GM19455 (cell line): ENCODE data around the gene MRAP.
"Not testable (repeated sequence)": the region's sequence is repeated elsewhere in the genome, so short reads cannot be mapped to it uniquely, and the experiment has no call there.

Experiments used
- ATAC-seq: cut with Tn5 transposase; IDR thresholded peaks from one replicate; pipeline ENCODE4 v1.9.1; 2021; ENCODE audit not compliant: unreplicated experiment

Gene MRAP

DNA sequence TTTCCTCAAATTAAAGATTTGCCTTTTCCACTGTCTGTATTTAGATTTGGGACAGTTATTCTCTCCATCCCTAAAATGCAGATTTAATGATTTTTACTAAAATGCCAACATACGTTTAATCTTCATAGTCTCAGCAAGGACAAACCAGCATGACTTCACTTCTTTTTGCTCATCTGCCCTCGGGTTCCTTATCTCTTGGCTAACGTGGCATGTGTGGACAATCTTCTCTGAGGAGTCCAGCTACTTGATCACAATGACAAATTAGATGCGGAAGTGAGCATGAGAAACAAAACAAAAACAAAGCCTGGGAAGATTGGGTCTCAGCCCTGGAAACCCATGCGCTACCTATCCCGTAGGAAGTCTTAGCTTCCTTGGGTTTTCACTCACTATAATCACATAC lies 1.0 kb downstream of the MRAP start:
- no peak for ATAC-seq

DNA sequence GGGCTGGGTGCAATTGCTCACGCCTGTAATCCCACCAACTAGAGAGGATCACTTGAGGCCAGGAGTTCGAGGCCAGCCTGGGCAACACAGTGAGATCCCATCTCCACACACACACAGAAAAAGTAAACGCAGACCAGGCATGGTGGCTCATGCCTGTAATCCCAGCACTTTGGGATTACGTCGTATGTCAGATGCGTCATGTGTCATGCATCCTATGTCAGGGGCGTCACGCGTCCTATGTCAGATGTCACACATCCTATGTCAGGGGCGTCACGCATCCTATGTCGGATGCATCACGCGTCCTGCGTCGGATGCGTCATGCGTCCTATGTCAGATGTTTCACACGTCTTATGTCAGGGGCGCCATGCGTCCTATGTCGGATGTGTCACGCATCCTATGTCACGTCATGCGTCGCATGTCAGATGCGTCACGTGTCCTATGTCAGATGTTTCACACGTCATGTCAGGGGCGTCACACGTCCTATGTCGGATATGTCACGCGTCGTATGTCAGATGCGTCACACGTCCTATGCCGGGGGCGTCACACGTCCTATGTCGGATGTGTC lies 1.5 kb downstream of the MRAP start:
- no peak for ATAC-seq

- ATAC-seq, result no peak
Observed at GRCh38 chr21:32301596-32301995, 2.9 kb downstream of the MRAP start.

DNA sequence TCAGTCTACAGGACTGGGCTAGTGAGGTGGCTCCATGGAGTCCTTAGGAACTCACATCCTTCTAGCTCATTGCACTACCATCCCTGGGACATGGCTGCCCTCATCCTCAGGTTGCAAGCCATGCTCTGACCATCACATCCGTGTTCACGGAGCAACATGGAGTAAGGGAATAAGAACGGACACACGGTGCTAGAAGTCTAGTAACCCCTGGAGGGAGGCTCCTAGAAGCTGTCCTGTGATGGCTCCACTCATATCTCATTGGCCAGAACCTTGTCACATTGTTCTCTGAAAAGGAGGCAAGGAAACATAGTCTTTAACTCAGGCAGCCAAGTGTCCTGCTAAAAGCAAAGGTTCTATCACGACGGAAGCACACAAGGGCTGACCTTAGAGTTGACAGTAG lies 3.9 kb downstream of the MRAP start:
- no peak for ATAC-seq

GRCh38 chr21:32303385-32303784 lies 4.7 kb downstream of the MRAP start:
- ATAC-seq, result no peak

DNA sequence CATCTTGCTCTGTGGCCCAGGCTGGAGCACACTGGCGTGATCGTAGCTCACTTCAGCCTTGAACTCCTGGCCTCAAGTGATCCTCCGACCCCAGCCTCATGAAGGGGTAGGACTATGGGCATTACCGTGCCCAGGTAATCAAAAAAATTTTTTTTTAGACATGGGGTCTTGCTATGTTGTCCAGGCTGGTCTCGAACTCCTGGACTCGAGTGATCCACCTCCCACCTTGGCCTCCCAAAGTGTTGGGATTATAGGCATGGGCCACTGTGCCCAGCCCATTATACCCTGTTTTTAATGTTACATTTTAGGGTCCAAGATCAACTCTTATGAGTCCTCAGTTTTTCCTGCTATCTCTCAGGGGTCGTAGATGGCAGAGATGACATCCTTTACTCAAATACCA lies 6.3 kb downstream of the MRAP start:
- ATAC-seq, result no peak

DNA sequence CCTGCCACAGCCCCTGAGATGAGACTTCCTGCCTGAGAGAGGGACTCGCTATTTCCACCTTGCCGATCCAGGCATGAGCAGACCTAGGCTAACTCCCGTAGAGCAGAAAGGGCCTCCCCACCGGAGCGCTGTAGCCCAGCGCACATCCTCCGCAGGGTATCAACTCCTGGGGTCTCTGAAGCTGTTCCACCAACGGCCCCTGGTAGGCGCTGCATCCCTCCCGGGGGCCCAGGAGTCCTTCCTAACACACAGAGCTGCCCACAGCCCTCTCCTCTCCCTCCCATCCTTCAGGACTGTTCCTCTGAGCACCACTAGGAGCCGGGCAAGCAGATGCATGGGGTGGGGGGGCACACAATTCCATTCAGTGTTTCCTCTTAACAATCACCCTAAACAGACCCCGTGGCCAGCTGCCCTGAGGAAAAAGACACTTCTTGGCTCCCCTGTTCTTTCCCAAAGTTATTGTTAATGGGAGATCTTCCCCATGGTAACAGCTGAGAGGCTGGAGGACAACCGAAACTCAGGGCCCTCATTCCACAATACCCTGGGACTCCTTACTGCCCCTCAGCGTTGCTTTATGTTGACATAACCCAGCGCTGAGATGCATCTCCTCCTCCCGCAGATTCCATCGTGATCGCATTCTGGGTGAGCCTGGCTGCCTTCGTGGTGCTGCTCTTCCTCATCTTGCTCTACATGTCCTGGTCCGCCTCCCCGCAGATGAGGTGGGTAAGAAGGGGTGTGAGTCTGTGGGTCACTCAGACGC lies 7.5 kb downstream of the MRAP start:
- ATAC-seq, result no peak

GRCh38 chr21:32307706-32308105 lies 9.1 kb downstream of the MRAP start:
- no peak for ATAC-seq

DNA sequence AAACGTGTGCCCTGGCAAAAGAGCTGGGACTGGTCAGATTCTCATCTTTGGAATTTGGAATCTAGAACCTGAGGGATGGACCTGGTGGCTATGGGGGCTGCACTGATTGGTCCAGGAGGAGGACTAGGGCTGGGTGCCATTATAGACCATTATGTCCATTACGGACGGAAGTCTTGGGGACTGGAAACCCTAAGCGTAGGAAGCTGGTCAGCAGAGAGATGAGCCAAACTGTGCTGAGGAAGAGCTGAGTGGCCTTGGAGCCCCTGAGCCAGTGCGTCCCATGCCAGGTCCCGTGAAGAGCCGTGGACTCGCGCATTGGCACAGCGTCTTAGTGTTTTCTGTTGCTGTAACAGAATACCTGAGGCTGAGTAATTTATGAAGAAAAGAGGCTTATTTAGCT lies 10.0 kb downstream of the MRAP start:
- ATAC-seq, result no peak

DNA sequence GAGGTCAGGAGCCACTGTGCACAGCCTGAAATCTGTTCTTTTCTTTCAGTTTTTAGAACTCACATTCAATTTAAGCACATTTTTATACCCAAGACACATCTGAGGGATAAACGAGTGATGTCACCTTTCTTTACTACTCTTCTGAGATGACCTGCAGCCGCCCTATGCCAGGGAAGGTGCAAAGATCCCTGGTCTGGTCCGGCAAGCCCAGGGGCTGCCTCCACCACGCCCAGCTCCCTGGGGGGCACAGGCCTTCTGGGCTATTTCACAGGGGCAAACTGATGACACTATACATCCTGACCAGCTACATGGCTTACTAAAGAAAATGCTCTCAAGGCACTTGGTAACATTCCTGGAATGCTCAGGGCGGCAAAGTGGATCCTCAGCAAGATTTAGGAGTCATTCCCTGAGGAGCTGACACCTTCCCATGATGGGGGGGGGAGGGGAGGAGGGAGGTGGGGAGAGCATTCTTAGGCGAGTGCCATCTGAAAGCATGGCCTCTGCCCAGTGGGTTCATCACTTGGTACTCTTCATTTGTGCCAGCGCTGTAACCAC lies 11.3 kb downstream of the MRAP start:
- ATAC-seq, result no peak

DNA sequence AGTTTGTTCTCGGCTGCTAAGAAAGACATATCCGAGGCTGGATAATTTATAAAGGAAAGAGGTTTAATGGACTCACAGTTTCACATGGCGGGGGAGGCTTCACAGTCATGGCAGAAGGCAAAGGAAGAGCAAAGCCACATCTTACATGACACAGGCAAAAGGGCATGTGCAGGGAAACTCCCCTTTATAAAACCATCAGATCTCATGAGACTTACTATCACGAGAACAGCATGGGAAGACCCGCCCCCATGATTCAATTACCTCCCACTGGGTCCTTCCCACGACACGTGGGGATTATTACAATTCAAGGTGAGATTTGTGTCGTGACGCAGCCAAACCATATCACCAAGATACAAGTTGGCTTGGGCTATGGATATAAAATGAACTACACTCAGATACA lies 12.3 kb downstream of the MRAP start:
- not testable (repeated sequence) for ATAC-seq

GRCh38 chr21:32311621-32312020 lies 13.0 kb downstream of the MRAP start:
- no peak for ATAC-seq

DNA sequence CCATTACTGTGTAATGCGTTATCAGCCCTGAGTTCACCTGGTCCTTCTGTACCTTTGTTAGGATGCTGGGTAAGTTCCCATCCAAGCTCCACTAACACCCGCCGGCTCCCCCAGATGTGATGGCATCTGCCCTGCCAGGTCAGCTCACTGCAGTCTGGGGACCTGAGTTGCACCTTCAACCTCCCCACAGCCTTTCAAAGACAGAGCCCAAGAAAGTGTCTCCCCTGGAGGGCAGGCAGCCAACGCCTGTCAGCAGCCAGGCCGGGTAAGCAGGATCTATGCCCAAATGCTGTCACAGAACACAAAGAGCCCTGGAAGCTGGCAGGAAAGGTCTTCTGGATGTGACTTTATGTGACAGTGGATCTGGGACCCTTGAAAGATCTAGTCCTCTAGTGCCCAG lies 13.7 kb downstream of the MRAP start:
- ATAC-seq, result no peak

DNA sequence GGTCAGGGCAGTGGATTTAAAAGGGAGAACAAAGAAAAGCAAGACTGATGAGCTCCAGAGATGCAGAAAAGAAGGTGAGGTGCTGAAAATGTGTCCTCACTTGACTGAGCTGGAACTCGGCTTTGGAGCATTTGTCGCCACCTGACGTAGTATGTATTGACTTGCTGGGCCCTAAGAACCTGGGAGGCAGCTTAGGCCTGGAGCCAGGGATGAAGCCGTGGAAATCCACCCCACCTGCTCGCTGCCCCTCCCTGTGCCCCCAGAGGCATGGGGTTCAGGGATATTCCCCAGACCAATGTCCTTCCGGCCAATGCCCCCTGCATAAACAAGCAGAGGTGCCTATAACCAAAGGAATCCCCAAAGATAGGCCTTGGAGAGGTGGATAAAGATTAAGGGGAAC lies 14.3 kb downstream of the MRAP start:
- ATAC-seq, result no peak

DNA sequence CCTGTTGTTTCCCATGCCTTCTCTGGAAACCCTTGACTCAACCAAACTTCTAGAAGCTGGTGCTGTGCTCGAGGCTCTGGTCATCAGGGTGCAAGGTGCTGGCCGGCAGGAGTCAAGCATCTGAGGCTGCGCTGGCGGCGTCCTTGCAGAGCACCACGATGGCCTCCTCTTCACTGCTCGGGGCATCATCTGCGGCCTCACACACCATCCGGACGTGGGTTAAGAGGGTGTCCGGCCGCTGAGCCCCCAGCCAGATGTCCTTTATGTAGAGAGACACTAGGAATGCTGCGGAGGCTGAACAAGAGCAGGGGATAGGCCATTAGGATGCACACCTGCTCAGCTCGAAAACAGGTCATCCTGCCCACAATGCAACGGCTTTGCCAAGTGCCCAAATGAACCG lies 16.2 kb downstream of the MRAP start:
- no peak for ATAC-seq

DNA sequence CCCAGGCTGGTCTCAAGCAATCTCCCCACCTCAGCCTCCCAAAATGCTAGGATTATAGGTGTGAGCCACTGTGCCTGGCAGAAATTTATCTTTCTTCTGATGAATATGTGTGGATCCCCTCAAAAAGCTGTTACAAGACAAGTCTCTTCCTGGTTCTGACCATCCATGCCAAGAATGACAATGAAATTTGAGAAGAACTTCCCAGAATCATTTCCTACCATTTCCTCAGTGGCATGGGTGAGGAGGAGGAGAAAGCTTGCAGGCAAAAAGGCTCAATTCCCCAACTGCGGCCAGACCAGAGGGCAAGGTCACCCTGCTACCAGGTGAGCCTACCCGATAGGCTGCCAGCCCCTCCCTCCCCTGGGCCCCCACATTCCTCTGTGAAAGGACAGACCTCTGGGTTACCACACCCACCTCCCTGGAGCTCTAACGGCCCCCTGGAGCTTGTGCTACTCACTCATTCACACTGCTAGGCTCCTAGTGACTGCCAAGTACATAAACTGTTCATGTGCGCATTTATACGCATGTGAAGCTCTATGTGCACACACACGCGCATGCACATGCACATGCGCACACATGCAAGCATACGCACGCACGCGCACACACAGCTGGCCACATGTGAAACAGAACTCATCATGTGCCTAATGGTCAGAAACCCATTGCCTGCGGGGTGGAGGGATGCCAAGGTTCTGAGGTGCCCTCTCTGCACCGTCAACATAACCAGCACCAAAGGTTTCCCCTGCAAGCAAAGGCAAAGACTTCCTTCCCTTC lies 17.0 kb downstream of the MRAP start:
- no peak for ATAC-seq

DNA sequence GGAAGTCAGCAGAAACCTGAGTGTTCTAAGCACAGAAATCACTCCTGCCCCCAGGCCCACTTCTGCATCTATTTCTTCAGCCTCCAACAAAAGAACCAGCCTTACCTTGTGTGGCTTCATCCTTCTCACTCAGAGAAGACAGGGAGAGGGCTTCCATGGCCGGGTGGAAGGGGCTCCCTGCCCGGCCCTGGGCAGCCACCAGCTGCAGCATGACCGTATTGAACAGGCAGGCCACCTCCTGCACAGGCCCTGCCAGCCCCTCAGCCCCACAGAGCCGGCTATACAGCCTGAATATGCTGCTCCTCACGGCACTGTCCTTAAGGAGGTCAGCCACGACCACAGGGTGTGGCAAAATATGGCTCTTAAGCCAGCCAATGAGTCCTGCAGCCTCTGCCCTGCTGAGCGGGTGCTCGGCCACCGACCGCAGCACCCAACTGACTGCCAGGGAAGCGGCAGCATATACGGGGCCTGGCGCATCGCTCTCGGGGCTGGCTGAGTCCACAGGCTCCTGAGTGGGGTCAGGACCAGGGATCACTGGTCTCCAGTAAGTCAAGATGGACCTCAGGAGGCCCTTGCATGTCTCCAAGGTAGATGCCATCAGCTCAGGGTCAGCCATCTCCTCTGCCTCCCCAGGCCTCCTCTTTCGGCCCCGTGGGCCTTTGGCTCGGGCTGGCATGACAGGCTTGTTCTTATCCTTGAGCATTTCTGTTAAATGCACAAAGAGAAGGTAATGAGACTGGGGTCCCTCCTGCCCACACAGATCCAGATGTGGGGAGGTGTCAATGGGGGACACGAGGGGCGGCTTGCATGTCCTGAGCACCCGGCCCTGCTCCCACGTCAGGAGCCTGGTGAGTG lies 17.9 kb downstream of the MRAP start:
- no peak for ATAC-seq

- no peak for ATAC-seq
Observed at GRCh38 chr21:32317726-32318125, 19.1 kb downstream of the MRAP start.

- ATAC-seq, result no peak
Observed at GRCh38 chr21:32319012-32319411, 20.4 kb downstream of the MRAP start.

DNA sequence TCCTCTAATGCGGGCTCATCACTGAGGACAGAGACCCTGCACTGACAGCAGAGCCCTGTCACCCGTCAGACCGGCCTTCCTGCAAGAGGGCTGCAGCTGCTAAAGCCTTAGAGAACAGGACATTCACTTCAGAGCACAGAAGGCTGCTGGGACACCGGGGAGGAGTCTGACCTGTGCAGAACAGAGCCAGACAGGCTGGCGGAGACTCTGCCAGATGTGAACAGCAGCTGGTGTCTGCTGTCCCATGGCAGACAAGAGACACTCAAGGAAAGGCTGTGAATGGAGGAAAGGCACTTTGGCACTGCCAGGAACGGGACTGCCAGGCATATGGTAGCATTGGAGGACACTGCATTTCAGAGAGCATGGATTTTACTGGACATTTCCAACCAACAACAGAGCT lies 21.4 kb downstream of the MRAP start:
- no peak for ATAC-seq

DNA sequence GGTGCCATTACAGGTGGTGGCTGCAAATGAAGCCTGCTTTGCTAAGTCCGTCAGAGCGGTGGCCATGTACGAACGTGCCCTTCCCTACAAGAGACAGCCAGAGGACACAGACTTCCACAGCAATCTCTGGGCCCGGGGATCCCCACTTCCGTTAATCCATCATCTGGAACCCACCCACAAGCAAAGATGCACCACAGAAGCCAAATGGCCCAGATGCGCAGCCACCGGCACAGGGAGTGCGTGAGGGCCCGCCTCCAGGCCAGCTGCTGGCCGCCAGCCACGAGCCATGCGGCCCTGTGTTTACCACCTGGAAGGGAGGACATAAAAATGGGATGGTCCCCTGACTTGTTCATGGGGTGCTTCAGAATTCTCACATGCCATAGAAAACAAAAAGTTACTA lies 22.1 kb downstream of the MRAP start:
- no peak for ATAC-seq
